ENCODE results near the gene ST6GALNAC3.

DNA sequence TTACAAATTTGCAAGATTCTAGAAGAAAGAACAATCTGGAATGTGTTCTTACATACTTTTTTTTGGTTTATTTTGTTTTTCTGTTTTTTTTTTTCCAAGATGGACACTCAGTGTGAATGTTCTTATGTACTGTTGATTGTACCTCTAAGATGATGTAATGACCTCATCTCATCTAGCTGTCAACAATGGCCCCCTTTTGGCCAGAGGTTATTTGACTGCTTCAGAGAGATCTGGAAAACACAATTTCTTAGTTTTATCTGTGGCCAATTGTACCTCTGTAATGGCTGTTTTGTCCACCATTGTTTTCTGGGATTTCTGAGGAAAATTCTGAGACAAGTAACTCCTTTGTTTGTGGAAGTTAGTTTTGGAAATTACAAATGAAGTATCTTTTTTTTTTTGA is 38.9 kb downstream of the ST6GALNAC3 start:
- TF ChIP-seq RBAK (tag by site-specific recombination; IDR thresholded peaks at IDR 0.05) (no peak), ZNF311 (tag by site-specific recombination; IDR thresholded peaks at IDR 0.05; ENCODE audit: borderline replicate concordance) (no peak), ZNF707 (tag by site-specific recombination; IDR thresholded peaks at IDR 0.05) (no peak), SCRT1 (tag by site-specific recombination; IDR thresholded peaks at IDR 0.05; ENCODE audit: borderline replicate concordance) (no peak)
- TF ChIP-seq, protein P1, sequence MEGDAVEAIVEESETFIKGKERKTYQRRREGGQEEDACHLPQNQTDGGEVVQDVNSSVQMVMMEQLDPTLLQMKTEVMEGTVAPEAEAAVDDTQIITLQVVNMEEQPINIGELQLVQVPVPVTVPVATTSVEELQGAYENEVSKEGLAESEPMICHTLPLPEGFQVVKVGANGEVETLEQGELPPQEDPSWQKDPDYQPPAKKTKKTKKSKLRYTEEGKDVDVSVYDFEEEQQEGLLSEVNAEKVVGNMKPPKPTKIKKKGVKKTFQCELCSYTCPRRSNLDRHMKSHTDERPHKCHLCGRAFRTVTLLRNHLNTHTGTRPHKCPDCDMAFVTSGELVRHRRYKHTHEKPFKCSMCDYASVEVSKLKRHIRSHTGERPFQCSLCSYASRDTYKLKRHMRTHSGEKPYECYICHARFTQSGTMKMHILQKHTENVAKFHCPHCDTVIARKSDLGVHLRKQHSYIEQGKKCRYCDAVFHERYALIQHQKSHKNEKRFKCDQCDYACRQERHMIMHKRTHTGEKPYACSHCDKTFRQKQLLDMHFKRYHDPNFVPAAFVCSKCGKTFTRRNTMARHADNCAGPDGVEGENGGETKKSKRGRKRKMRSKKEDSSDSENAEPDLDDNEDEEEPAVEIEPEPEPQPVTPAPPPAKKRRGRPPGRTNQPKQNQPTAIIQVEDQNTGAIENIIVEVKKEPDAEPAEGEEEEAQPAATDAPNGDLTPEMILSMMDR (tag by site-specific recombination; IDR thresholded peaks at IDR 0.05) = no peak
- TF ChIP-seq, protein P2, sequence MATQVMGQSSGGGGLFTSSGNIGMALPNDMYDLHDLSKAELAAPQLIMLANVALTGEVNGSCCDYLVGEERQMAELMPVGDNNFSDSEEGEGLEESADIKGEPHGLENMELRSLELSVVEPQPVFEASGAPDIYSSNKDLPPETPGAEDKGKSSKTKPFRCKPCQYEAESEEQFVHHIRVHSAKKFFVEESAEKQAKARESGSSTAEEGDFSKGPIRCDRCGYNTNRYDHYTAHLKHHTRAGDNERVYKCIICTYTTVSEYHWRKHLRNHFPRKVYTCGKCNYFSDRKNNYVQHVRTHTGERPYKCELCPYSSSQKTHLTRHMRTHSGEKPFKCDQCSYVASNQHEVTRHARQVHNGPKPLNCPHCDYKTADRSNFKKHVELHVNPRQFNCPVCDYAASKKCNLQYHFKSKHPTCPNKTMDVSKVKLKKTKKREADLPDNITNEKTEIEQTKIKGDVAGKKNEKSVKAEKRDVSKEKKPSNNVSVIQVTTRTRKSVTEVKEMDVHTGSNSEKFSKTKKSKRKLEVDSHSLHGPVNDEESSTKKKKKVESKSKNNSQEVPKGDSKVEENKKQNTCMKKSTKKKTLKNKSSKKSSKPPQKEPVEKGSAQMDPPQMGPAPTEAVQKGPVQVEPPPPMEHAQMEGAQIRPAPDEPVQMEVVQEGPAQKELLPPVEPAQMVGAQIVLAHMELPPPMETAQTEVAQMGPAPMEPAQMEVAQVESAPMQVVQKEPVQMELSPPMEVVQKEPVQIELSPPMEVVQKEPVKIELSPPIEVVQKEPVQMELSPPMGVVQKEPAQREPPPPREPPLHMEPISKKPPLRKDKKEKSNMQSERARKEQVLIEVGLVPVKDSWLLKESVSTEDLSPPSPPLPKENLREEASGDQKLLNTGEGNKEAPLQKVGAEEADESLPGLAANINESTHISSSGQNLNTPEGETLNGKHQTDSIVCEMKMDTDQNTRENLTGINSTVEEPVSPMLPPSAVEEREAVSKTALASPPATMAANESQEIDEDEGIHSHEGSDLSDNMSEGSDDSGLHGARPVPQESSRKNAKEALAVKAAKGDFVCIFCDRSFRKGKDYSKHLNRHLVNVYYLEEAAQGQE (tag by site-specific recombination; IDR thresholded peaks at IDR 0.05) = no peak
- TF ChIP-seq, protein P3, sequence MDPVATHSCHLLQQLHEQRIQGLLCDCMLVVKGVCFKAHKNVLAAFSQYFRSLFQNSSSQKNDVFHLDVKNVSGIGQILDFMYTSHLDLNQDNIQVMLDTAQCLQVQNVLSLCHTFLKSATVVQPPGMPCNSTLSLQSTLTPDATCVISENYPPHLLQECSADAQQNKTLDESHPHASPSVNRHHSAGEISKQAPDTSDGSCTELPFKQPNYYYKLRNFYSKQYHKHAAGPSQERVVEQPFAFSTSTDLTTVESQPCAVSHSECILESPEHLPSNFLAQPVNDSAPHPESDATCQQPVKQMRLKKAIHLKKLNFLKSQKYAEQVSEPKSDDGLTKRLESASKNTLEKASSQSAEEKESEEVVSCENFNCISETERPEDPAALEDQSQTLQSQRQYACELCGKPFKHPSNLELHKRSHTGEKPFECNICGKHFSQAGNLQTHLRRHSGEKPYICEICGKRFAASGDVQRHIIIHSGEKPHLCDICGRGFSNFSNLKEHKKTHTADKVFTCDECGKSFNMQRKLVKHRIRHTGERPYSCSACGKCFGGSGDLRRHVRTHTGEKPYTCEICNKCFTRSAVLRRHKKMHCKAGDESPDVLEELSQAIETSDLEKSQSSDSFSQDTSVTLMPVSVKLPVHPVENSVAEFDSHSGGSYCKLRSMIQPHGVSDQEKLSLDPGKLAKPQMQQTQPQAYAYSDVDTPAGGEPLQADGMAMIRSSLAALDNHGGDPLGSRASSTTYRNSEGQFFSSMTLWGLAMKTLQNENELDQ (tag by site-specific recombination; IDR thresholded peaks at IDR 0.05; ENCODE audit: low read depth) = no peak

All from HEK293 (cell line).